Stimulated activated naive CD4-positive, alpha-beta T cell (primary cell): ENCODE measurements around the gene PRAMEF13.
"Not testable (repeated sequence)": the region's sequence is repeated elsewhere in the genome, so short reads cannot be mapped to it uniquely, and the experiment has no call there.

Source experiments
- DNase-seq, 6 experiments: peaks; one replicate each; lab custom pipeline; 2025; lab: John Stamatoyannopoulos, UW

The PRAMEF13 gene

GRCh38 chr1:13171548-13171947, 29.7 kb downstream of the PRAMEF13 start, which contains the start of gene PRAMEF9:
Gene PRAMEF9 (plus strand): TSS chr1:13171848. CDS start chr1:13175281, 3,433 bp downstream.
- not testable (repeated sequence) for DNase-seq

- not testable (repeated sequence) for DNase-seq
These were observed 35.7 kb downstream of the PRAMEF13 start, which contains the start of gene HNRNPCL4 for GRCh38 chr1:13165531-13165930. Gene HNRNPCL4 (minus strand): TSS chr1:13165631. CDS start chr1:13165467, 164 bp downstream.

- not testable (repeated sequence) for DNase-seq
These were observed 45.3 kb downstream of the PRAMEF13 start, which contains the start of gene PRAMEF26 for GRCh38 chr1:13155909-13156308. Gene PRAMEF26 (minus strand): TSS chr1:13156009. CDS start chr1:13153095, 2,914 bp downstream.
